HG02588 (cell line): ENCODE data around the gene SPATA3.

Experiments
- ATAC-seq: cut with Tn5 transposase; IDR thresholded peaks from one replicate; pipeline ENCODE4 v1.9.1; 2021; ENCODE audit warnings: mild to moderate bottlenecking, moderate library complexity; ENCODE audit not compliant: unreplicated experiment

The SPATA3 gene

GRCh38 chr2:231047274-231047922 is 51.5 kb downstream of the SPATA3 start:
- ATAC-seq, result no peak

GRCh38 chr2:231047923-231048915 is 52.3 kb downstream of the SPATA3 start:
- no peak for ATAC-seq

- ATAC-seq, result no peak
Observed at GRCh38 chr2:231049286-231050017, 53.5 kb downstream of the SPATA3 start.

- no peak for ATAC-seq
Observed at GRCh38 chr2:231050018-231050901, 54.3 kb downstream of the SPATA3 start.

- ATAC-seq, result no peak
Observed at GRCh38 chr2:231051116-231051515, 55.2 kb downstream of the SPATA3 start.

GRCh38 chr2:231052494-231053451 is 56.9 kb downstream of the SPATA3 start:
- ATAC-seq, result peak; percentile 61

GRCh38 chr2:231053846-231054245 is 57.9 kb downstream of the SPATA3 start:
- ATAC-seq, result no peak

- ATAC-seq, result peak; percentile 72
Observed at GRCh38 chr2:231056453-231057416, 60.8 kb downstream of the SPATA3 start, which contains the start of gene PSMD1. TSS of gene PSMD1 (plus strand) at chr2:231056867. CDS start at chr2:231057026, 159 bp downstream.

GRCh38 chr2:231057590-231057989 is 61.7 kb downstream of the SPATA3 start:
- no peak for ATAC-seq
